Amniotic stem cell (primary cell): ENCODE data around the gene SPATS2L.

Experiments
- DNase-seq: peaks from one replicate; lab custom pipeline; 2025; lab: John Stamatoyannopoulos, UW

The SPATS2L gene

DNA sequence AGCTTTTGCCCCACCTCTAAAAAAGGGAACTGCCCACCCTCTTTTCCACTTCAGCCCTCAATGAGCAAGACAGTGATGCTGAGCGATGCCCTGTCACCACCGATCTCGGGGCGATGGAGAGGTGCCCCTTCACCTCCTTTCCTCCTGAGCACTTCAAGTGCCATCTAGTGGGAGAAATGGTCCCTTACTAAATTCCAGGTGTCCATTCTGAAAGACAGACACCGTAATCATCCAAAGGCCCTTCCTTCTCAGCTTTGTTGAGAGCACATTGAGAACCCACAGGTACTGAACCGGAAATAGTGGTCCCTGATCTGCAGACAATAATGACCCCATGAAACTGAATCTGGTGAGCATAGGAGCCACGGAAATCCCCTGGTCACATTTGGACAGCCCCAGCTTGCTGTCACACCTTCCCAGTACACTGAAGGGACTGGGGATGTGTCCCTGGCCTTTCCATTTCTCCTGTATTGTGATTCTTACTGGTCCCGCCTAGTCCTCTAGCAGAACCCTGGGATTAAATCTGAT is 164.9 kb downstream of the SPATS2L start:
- no peak for DNase-seq

DNA sequence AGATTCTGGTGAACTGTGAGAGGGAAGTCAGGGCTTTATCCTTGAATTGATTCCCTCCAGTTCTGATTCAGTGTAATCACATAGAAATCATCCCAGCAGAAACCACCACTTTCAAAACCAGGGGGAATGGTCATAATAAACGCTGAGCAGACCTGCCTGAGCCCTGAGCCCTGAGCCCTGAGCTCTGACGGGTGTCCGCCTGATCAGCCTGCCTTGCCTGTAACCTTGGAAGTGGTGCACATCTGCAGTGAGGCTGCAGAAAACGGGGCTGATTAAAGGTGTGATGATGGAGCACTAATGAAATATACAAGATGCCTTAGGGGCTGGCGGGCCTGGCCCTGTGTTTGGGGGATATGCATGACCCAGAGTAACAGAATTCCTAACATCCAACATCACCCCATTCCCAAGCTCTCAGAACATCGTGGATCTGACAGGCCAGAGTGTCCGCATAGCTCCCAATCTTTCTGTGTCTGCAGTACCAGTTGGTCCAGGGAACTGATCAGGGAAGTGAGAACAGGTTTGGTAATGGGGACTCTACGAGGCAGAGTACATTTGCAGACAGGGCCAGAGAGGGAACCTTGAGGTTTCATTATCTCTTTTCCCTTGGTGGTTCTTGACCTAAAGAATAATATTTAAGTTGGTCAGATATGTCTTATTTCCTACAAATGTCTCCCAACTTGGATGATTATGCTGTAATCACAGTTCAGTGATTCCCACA is 165.6 kb downstream of the SPATS2L start:
- no peak for DNase-seq

GRCh38 chr2:200472853-200473464 is 166.5 kb downstream of the SPATS2L start:
- DNase-seq, result no peak

GRCh38 chr2:200475795-200476194 is 169.3 kb downstream of the SPATS2L start:
- DNase-seq, result no peak

- no peak for DNase-seq
Measured at GRCh38 chr2:200476836-200477235, 170.3 kb downstream of the SPATS2L start.

DNA sequence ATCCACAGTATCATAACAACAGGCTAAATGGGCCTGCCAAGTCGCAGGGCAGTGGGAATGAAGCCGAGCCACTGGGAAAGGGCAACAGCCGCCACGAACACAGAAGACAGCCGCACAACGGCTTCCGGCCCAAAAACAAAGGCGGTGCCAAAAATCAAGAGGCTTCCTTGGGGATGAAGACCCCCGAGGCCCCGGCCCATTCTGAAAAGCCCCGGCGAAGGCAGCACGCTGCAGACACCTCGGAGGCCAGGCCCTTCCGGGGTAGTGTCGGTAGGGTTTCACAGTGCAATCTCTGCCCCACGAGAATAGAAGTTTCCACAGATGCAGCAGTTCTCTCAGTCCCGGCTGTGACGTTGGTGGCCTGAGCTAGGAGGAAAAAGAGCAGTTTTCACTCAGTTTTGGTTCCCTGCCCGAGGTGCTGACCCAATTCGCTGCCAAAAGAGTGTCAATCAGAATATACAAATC is 171.2 kb downstream of the SPATS2L start:
- DNase-seq, result no peak

DNA sequence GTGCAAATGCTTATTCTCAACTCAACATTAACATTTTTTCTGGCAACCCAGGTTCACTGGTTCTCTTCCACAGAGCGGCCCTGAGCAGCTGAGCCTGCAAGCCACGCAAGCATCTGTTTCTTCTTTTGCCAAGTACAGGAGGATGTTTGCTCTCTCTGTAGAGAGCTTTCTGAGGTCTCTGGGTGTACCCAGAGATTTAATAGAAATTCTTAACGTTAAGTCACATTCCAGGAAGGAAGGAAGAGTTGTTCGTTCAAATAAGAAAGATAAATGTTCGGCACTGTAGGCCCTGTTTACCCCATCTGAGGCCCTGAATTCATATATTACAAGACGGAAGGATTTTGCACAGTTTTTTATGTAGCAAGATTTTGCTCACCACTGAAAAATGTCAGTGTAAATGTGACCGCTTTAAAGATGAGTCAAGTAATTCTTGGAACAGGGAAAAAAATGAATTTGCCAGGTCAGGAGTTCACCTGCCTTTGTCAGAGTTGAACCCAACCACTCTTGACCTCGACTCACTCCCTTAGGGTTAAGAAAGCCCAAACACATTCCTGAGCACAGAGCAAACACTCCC is 173.3 kb downstream of the SPATS2L start:
- peak; percentile 48 for DNase-seq

DNA sequence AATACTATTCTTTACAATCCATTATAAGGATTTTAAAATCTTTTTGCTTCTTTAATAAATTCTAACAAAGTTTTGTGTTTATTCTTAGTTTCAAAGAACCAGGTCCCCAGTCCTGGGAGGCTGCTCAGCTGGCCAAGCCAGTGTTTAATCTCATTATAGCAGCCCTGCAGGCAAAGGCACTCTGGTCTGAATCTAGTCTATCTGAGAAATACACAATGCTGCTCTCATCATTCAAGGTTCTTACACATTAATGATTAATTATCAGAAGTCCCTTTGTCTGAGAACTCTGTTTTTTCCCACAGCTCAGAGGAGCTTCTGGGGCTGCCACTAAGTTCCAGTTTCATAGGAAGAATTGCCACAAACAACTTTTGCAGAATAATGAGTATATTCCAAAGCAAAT is 175.7 kb downstream of the SPATS2L start:
- no peak for DNase-seq

DNA sequence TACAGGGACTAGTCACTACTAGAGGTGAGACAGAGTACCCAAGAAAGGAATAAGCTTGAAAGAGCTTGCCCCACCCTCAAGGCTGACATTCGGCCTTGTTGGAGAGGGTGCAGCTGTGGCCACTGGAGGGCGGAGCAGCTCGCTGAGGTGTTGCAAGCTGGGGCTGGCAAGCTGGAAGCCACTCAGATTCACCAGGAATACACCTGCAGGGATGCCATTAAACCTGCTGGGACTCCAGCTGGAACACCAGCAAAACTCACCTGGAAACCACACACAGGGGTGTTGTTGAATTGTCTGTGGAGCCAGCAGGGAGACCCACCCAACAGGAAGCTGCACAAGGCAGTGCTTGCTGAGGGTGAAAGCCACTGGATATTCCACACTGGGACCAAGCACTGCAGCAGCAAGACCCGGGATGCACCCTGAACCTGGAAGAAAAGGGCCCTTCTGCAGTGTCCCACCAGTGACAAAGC is 177.3 kb downstream of the SPATS2L start:
- no peak for DNase-seq

DNA sequence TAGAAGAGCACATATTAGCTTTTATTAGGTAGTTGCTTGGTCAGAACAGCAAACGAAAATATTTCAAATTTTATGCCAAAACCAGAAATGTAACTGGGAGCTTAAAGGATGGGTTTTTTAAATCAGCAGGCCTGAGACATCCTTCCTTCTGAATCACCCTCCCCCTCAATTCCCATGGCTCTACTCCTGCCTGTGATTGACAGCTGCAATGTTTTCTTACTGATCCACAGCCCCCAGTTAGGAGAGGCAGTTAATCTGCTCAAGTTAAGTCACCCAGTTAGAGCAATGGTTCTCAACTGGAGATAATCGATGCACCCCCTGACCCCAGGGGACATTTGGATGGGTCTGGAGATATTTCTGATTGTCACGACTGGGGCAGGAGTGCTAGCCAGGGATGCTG is 178.4 kb downstream of the SPATS2L start:
- DNase-seq, result no peak

DNA sequence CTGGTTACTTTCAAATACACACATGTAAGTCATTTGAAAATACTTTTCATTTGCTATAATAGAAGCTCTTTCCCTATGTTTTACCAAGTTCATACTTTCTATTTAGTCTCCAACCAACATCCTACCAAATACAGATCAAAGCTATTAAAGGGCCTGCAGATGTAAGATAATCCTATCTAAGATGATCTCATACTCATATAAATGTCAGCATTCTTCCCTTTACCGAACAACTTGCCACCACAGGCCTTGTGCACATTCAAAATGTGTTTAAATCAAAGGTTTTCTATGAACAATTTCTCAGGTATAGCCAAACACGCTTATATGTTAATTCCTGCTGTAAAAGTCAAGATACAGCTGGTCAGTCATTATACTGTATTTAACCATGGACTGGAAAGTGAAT is 180.0 kb downstream of the SPATS2L start:
- no peak for DNase-seq

- no peak for DNase-seq
Measured at GRCh38 chr2:200488169-200488568, 181.7 kb downstream of the SPATS2L start.

GRCh38 chr2:200490001-200490400 is 183.5 kb downstream of the SPATS2L start:
- no peak for DNase-seq

DNA sequence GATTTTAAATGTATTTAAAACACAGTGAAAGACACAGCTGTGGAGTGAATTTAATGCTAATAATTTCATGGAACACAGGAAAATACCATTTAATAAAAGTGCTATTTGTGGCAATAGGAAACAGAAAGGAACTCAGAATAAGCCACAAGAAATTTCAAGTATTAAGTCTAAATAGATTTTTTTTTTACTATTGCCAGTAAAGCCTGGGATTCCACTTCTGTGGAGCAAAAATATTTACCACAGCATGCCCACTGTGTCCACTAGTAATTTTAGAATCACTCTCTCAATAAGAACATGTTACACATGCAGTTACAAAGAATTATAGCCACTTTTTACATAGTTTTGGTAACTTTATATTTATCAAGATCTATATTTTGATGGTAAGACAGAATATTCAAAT is 186.2 kb downstream of the SPATS2L start:
- DNase-seq, result no peak

- no peak for DNase-seq
Measured at GRCh38 chr2:200494048-200494447, 187.6 kb downstream of the SPATS2L start.

DNA sequence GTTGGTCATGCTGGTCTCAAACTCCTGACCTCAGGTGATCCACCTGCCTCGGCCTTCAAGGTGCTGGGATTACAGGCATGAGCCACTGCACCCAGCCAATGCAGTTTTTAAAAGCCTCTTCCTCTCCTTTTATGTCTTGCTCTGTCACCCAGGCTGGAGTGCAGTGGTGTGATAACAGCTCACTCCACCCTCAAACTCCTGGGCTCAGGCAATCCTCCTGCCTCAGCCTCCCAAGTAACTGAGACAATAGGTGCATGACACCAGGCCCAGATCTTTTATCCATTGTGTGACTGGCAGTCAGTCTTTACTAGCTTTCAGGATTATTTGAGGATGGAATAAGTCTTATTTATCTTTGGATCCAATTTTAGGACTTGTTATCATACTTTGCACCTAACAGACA is 190.2 kb downstream of the SPATS2L start:
- no peak for DNase-seq

DNA sequence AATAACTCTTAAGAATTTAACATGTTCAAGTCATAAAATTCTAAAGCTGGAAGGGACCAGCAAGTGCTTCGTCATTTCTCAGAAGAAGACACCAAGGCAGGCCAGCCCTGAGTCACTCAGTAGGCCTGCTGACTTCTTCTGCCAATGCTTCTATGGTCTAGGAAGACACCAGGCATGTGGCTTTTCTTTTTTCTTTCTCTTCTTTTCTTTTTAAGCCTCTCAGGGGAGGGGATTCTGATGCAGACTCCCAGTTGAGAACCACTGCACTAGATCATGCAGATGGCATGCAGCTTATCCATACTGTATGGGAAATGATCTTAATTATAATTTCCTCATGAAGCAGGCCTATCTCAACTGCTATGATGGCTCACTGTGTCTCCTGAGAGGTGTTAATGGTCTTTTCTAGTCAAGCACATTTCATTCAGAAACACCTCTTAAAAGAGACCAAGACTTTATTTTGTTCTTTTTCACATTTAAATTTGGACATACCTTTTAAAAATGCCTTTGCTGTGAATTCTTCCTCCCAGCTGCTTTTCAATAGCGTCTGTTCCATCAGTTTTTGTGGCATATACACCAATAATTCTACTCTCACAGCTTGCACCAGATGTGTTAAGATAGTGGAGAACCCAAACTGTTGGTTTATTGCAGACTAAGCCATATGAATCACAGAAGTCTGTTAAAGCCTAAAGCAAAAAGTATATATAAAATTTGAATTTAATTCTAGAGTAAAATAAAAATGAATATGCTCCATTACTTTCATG is 192.1 kb downstream of the SPATS2L start:
- no peak for DNase-seq

DNA sequence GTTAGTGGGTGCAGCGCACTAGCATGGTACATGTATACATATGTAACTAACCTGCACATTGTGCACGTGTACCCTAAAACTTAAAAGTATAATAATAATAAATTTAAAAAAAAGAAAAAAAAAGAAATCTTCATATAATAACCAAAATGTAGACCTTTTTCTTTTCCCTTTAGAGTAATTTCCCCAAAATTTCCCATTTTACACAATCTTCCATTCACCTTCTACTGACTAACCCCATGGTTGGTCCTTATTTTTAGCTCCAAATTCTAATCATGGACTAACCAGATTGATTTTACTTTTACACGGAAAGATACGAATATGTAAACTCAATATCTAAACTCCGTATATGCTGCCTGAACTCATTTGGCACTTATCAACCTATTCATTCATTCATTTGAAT is 195.7 kb downstream of the SPATS2L start:
- DNase-seq, result no peak

GRCh38 chr2:200506679-200507078 is 200.2 kb downstream of the SPATS2L start:
- DNase-seq, result no peak

- DNase-seq, result no peak
Measured at GRCh38 chr2:200507179-200507578, 200.7 kb downstream of the SPATS2L start.

GRCh38 chr2:200509235-200509611 is 202.7 kb downstream of the SPATS2L start:
- DNase-seq, result no peak
